Measurements from ENCODE around the gene CACHD1.
"Not testable (repeated sequence)": the region's sequence is repeated elsewhere in the genome, so short reads cannot be mapped to it uniquely, and the experiment has no call there.

GRCh38 chr1:64610950-64611349 lies 141.0 kb downstream of the CACHD1 start:
- TF ChIP-seq CTCF (conservative IDR thresholded peaks at IDR 0.05 in 1 of 2, IDR thresholded peaks at IDR 0.05 in 1 of 2; ENCODE audit: low read depth in 1 of 2, low read length in 2 of 2); EZH2 (IDR thresholded peaks at IDR 0.05; ENCODE audit: low read length, missing control alignments): not testable (repeated sequence)
